HepG2 (cell line): ENCODE results near the gene RFXANK.

ENCODE experiments used
- ESRRA ChIP-seq: sonication (generic); formaldehyde crosslinking; IDR thresholded peaks from 2 replicates; pipeline ENCODE4 v1.5.1; 2020; ENCODE audit warnings: mild to moderate bottlenecking, low read depth, missing genetic modification reagents
- HMGXB4 ChIP-seq, 2 experiments: sonication (generic) in 1 of 2; formaldehyde crosslinking in 1 of 2; IDR thresholded peaks; 2 replicates each; pipeline versions ENCODE4 v1.4.0 to v1.6.1; 2018 to 2020; ENCODE audit warnings: missing genetic modification reagents in 2 of 2, borderline replicate concordance in 1 of 2, low read depth in 1 of 2, mild to moderate bottlenecking in 1 of 2, missing biosample characterization in 1 of 2
- JUN ChIP-seq: sonication (generic); formaldehyde crosslinking; IDR thresholded peaks from 2 replicates; pipeline ENCODE4 v1.4.0; 2020; ENCODE audit warnings: mild to moderate bottlenecking, missing genetic modification reagents
- POLR2AphosphoS2 ChIP-seq: IDR thresholded peaks from 2 replicates; pipeline ENCODE4 v1.6.1; 2011; ENCODE audit warnings: low read depth, low read length, improper control_type of control experiment
- WIZ ChIP-seq: sonication (generic); formaldehyde crosslinking; IDR thresholded peaks from 2 replicates; pipeline ENCODE4 v1.5.1; 2020; ENCODE audit warnings: mild to moderate bottlenecking, missing genetic modification reagents
- ZNF256 ChIP-seq: sonication (generic); formaldehyde crosslinking; conservative IDR thresholded peaks from 2 replicates; pipeline ENCODE4 v1.4.0; 2020; ENCODE audit warnings: missing genetic modification reagents
- ZNF292 ChIP-seq: sonication (generic); formaldehyde crosslinking; IDR thresholded peaks from 2 replicates; pipeline ENCODE4 v1.8.1; 2022; ENCODE audit warnings: mild to moderate bottlenecking, low read depth, missing genetic modification reagents, borderline replicate concordance
- ZNF780A ChIP-seq: sonication (generic); formaldehyde crosslinking; IDR thresholded peaks from 2 replicates; pipeline ENCODE4 v1.8.0; 2022; ENCODE audit warnings: mild to moderate bottlenecking, missing genetic modification reagents, moderate library complexity
- ZNF839 ChIP-seq: sonication (generic); formaldehyde crosslinking; IDR thresholded peaks from 2 replicates; pipeline ENCODE4 v1.4.0; 2020; ENCODE audit warnings: missing genetic modification reagents, mild to moderate bottlenecking, borderline replicate concordance
- TF ChIP-seq, protein P1 (sequence below): sonication (generic); formaldehyde crosslinking; IDR thresholded peaks from 2 replicates; pipeline ENCODE4 v1.4.0; 2020; ENCODE audit warnings: mild to moderate bottlenecking, missing genetic modification reagents
- TF ChIP-seq, protein P2 (sequence below): sonication (generic); formaldehyde crosslinking; IDR thresholded peaks from 2 replicates; pipeline ENCODE4 v1.5.0; 2020; ENCODE audit warnings: missing genetic modification reagents

- no peak for TF ChIP-seq JUN
- TF ChIP-seq ESRRA (CRISPR knock-in tag): no peak
- TF ChIP-seq ZNF780A (CRISPR knock-in tag): no peak
- TF ChIP-seq ZNF292: no peak
- TF ChIP-seq, protein P1, sequence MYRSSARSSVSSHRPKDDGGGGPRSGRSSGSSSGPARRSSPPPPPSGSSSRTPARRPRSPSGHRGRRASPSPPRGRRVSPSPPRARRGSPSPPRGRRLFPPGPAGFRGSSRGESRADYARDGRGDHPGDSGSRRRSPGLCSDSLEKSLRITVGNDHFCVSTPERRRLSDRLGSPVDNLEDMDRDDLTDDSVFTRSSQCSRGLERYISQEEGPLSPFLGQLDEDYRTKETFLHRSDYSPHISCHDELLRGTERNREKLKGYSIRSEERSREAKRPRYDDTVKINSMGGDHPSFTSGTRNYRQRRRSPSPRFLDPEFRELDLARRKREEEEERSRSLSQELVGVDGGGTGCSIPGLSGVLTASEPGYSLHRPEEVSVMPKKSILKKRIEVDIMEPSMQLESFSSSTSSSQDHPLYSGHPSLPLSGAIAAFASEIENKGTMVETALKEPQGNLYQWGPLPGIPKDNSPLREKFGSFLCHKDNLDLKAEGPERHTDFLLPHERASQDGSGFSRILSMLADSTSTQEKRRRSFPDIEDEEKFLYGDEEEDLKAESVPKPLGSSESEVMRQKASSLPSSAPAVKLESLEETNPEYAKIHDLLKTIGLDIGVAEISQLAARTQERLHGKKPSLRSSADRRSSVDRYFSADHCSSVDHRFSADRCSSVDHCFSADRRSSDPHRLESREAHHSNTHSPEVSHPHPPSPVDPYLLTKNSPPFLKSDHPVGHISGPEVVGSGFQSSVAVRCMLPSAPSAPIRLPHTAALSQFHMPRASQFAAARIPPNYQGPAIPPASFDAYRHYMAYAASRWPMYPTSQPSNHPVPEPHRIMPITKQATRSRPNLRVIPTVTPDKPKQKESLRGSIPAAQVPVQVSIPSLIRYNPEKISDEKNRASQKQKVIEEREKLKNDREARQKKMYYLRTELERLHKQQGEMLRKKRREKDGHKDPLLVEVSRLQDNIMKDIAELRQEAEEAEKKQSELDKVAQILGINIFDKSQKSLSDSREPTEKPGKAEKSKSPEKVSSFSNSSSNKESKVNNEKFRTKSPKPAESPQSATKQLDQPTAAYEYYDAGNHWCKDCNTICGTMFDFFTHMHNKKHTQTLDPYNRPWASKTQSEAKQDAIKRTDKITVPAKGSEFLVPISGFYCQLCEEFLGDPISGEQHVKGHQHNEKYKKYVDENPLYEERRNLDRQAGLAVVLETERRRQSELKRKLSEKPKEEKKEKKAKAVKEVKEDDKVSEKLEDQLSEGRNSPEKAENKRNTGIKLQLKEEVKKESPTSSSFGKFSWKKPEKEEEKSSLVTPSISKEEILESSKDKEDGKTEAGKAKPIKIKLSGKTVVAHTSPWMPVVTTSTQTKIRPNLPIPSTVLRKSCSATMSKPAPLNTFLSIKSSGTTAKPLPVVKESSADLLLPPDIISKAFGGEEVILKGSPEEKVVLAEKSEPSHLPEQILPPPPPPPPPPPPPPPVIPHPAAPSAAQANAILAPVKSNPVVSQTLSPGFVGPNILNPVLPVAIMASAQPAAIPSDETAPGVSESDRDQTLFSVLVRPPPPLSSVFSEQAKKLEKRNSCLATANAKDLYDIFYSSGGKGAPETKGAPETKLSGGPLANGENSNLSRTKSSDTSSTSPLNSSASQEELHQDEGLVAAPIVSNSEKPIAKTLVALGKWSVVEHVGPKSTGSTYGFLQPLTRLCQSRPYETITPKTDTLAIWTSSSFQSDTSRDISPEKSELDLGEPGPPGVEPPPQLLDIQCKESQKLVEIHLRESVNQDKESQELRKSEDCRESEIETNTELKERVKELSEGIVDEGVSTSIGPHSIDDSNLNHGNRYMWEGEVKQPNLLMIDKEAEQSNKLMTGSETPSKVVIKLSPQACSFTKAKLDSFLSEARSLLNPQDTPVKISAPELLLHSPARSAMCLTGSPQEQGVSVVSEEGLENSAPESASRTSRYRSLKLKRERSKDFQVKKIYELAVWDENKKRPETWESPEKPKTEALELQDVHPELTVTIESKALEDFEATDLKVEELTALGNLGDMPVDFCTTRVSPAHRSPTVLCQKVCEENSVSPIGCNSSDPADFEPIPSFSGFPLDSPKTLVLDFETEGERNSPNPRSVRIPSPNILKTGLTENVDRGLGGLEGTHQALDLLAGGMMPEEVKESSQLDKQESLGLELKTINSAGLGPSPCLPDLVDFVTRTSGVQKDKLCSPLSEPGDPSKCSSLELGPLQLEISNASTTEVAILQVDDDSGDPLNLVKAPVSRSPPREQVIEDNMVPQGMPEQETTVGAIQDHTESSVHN (CRISPR knock-in tag): no peak
- no peak for TF ChIP-seq ZNF839
- TF ChIP-seq ZNF256 (CRISPR knock-in tag): no peak
- TF ChIP-seq, protein P2, sequence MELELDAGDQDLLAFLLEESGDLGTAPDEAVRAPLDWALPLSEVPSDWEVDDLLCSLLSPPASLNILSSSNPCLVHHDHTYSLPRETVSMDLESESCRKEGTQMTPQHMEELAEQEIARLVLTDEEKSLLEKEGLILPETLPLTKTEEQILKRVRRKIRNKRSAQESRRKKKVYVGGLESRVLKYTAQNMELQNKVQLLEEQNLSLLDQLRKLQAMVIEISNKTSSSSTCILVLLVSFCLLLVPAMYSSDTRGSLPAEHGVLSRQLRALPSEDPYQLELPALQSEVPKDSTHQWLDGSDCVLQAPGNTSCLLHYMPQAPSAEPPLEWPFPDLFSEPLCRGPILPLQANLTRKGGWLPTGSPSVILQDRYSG: no peak
- TF ChIP-seq POLR2AphosphoS2: no peak
- no peak for TF ChIP-seq WIZ
- TF ChIP-seq HMGXB4 (CRISPR knock-in tag; IDR thresholded peaks at IDR 0.05; ENCODE audit: borderline replicate concordance in 1 of 2, low read depth in 1 of 2): no peak
These were observed 14.9 kb downstream of the RFXANK start for GRCh38 chr19:19206938-19207337.
